ENCODE data around the gene WDR27.

GRCh38 chr6:169439710-169440109 lies 262.1 kb downstream of the WDR27 start:
- TF ChIP-seq POLR2A (IDR thresholded peaks at IDR 0.05; ENCODE audit: low read length): no peak
- no peak for TF ChIP-seq GATA1 (IDR thresholded peaks at IDR 0.05; ENCODE audit: low read depth, low read length)

Data from erythroblast (primary cell).